CD14-positive monocyte (primary cell): ENCODE results near the gene NPAS3. TPM values are rescaled to one million over a fixed set of nuclear protein-coding genes. Genes with fewer than 3 reads are reported as not detected.

ENCODE experiments used
- DNase-seq, 3 donors: peaks; one replicate each; pipeline ENCODE4 v3.0.0-alpha.2; 2011 to 2022
- H2AFZ ChIP-seq: 2 replicates; pipeline ENCODE4 v1.6.0; 2012; ENCODE audit warnings: mild to moderate bottlenecking, low read depth, low read length, inconsistent platforms; ENCODE audit not compliant: insufficient read depth, poor library complexity, severe bottlenecking
- H3K27ac ChIP-seq, 2 donors: 1 replicate in 1 of 2; 2 replicates in 1 of 2; pipeline ENCODE4 v1.5.1; 2012 to 2013; ENCODE audit warnings: low read length in 2 of 2, control low read depth in 1 of 2, inconsistent platforms in 1 of 2, low read depth in 1 of 2, mild to moderate bottlenecking in 1 of 2
- H3K27me3 ChIP-seq, 2 donors: one replicate each; pipeline versions ENCODE4 v1.6.0 to v1.6.1; 2011 to 2013; ENCODE audit warnings: low read length in 2 of 2; ENCODE audit not compliant: control insufficient read depth in 2 of 2, insufficient read depth in 2 of 2
- H3K36me3 ChIP-seq, 2 donors: replicated peaks in 1 of 2; 1 replicate in 1 of 2; 2 replicates in 1 of 2; pipeline versions ENCODE4 v1.5.1 to v1.6.1; 2012 to 2013; ENCODE audit warnings: low read length in 2 of 2, control low read depth in 1 of 2, inconsistent platforms in 1 of 2, mild to moderate bottlenecking in 1 of 2; ENCODE audit not compliant: insufficient read depth in 2 of 2, control insufficient read depth in 1 of 2
- H3K4me1 ChIP-seq, 2 donors: 1 replicate in 1 of 2; 2 replicates in 1 of 2; pipeline versions ENCODE4 v1.5.1 to v1.6.1; 2012 to 2013; ENCODE audit warnings: low read length in 2 of 2, control low read depth in 1 of 2, inconsistent platforms in 1 of 2, mild to moderate bottlenecking in 1 of 2, moderate library complexity in 1 of 2; ENCODE audit not compliant: insufficient read depth in 2 of 2, control insufficient read depth in 1 of 2
- H3K4me2 ChIP-seq: replicated peaks from 2 replicates; pipeline ENCODE3; 2012; ENCODE audit warnings: low read length, moderate library complexity, mild to moderate bottlenecking; ENCODE audit not compliant: poor library complexity, severe bottlenecking; ENCODE audit errors: extremely low read depth
- H3K4me3 ChIP-seq, 3 experiments: fragments of 200-600 bp in 1 of 3; sonication (generic) in 1 of 3; replicated peaks in 1 of 3; 1 replicate in 2 of 3; 2 replicates in 1 of 3; pipeline ENCODE4 v1.5.1; 2011 to 2013; ENCODE audit warnings: low read length in 3 of 3, mild to moderate bottlenecking in 3 of 3, control low read depth in 2 of 3, low read depth in 2 of 3, inconsistent platforms in 1 of 3, moderate library complexity in 1 of 3
- H3K79me2 ChIP-seq: 2 replicates; pipeline ENCODE4 v1.6.0; 2012; ENCODE audit warnings: mild to moderate bottlenecking, control low read depth, inconsistent platforms, low read length, moderate library complexity; ENCODE audit not compliant: insufficient read depth
- H3K9ac ChIP-seq: 2 replicates; pipeline ENCODE4 v1.6.0; 2017; ENCODE audit warnings: low read length, mild to moderate bottlenecking; ENCODE audit not compliant: insufficient read depth, poor library complexity, severe bottlenecking
- H3K9me3 ChIP-seq, 2 donors: replicated peaks in 1 of 2; 1 replicate in 1 of 2; 2 replicates in 1 of 2; pipeline versions ENCODE4 v1.5.1 to v1.6.1; 2012 to 2013; ENCODE audit warnings: low read length in 2 of 2, control low read depth in 1 of 2; ENCODE audit not compliant: control insufficient read depth in 1 of 2, insufficient read depth in 1 of 2
- H4K20me1 ChIP-seq: 2 replicates; pipeline ENCODE4 v1.6.0; 2012; ENCODE audit warnings: mild to moderate bottlenecking, low read length, control low read depth, moderate library complexity; ENCODE audit not compliant: insufficient read depth
- H3K27ac Mint-ChIP-seq, 7 donors: one replicate each; pipeline ENCODE4 v1.8.0; 2020; ENCODE audit warnings: mild to moderate bottlenecking in 7 of 7, mixed read lengths in 7 of 7, moderate library complexity in 6 of 7, inconsistent platforms in 2 of 7
- H3K27me3 Mint-ChIP-seq, 3 donors: one replicate each; pipeline ENCODE4 v1.8.0; 2021 to 2022; ENCODE audit warnings: low read depth in 3 of 3, mild to moderate bottlenecking in 3 of 3, mixed read lengths in 3 of 3, moderate library complexity in 3 of 3, inconsistent platforms in 1 of 3
- H3K36me3 Mint-ChIP-seq, 2 donors: one replicate each; pipeline ENCODE4 v1.8.0; 2020; ENCODE audit warnings: mixed read lengths in 2 of 2, inconsistent platforms in 1 of 2, mild to moderate bottlenecking in 1 of 2
- H3K4me1 Mint-ChIP-seq: one replicate; pipeline ENCODE4 v1.8.0; 2020; ENCODE audit warnings: mild to moderate bottlenecking, mixed read lengths
- H3K4me3 Mint-ChIP-seq, 2 donors: one replicate each; pipeline ENCODE4 v1.8.0; 2020; ENCODE audit warnings: mild to moderate bottlenecking in 2 of 2, mixed read lengths in 2 of 2, moderate library complexity in 1 of 2
- H3K9me3 Mint-ChIP-seq, 7 donors: one replicate each; pipeline ENCODE4 v1.8.0; 2020 to 2022; ENCODE audit warnings: mixed read lengths in 7 of 7, mild to moderate bottlenecking in 6 of 7, moderate library complexity in 6 of 7, inconsistent platforms in 2 of 7
- CTCF ChIP-seq: fragments of 200-600 bp; IDR thresholded peaks from one replicate; pipeline ENCODE4 v1.8.0; 2022; ENCODE audit warnings: antibody characterized with exemption, mild to moderate bottlenecking
- WGBS: methylation state at CpG from one replicate; pipeline ENCODE4 v1.1.5; 2013; ENCODE audit warnings: missing lambda C conversion rate; ENCODE audit not compliant: insufficient coverage; 5-methylcytosine and 5-hydroxymethylcytosine counted together
- intact Hi-C, 2 donors: fragments of 100-400 bp; cut with micrococcal nuclease; formaldehyde crosslinking; loops; one replicate each; pipeline versions ENCODE4 v1.15.0 to v1.15.1; 2023
- polyA plus RNA-seq, 3 donors: library from polyadenylated mRNA; depleted of rRNA in 1 of 3; unstranded in 2 of 3; stranded (reverse) in 1 of 3; fragments of 300-500 nt in 2 of 3; fragments of >200 nt in 1 of 3; fragmentation: Illumina TruSeq in 2 of 3; gene quantifications; 1 replicate in 2 of 3; 2 replicates in 1 of 3; pipeline ENCODE4 v1.2.3, GENCODE V29; 2012 to 2021

NPAS3 gene
- polyA plus RNA-seq, 3 donors, result not detected

GRCh38 chr14:33740531-33740930 is 801.9 kb downstream of the NPAS3 start:
- no peak overlapping the region for H3K4me3 Mint-ChIP-seq
- intact Hi-C loops, result no loop called here
- H3K4me1 Mint-ChIP-seq, result no peaks in the 10 kb centered on the region
- H3K27ac Mint-ChIP-seq, result no peak overlapping the region
- H2AFZ ChIP-seq, result no peak overlapping the region
- H3K27me3 ChIP-seq, result no peaks in the 10 kb centered on the region
- H3K36me3 ChIP-seq, result no peaks in the 10 kb centered on the region
- no peak overlapping the region for H3K4me3 ChIP-seq
- H3K4me2 ChIP-seq, result no peak overlapping the region
- no peaks in the 10 kb centered on the region for H3K36me3 Mint-ChIP-seq
- peaks cover 0 to 11% (median 0%) of the 10 kb centered on the region in 7 donors for H3K9me3 Mint-ChIP-seq
- H3K9ac ChIP-seq, result no peak overlapping the region
- H3K4me1 ChIP-seq, result no peaks in the 10 kb centered on the region
- 100% methylated on average over 2 of the region's 5 CpGs for WGBS
- no peaks in the 10 kb centered on the region for H3K27me3 Mint-ChIP-seq
- no peaks in the 10 kb centered on the region for H3K9me3 ChIP-seq
- TF ChIP-seq CTCF, result no peak
- H3K79me2 ChIP-seq, result no peaks in the 10 kb centered on the region
- no peak for DNase-seq
- H4K20me1 ChIP-seq, result no peaks in the 10 kb centered on the region
- no peak overlapping the region for H3K27ac ChIP-seq

- no peak overlapping the region for H3K4me2 ChIP-seq
- H3K36me3 ChIP-seq, result no peaks in the 10 kb centered on the region
- Mint-ChIP-seq H3K4me1 (no peaks in the 10 kb centered on the region), H3K27ac (no peak overlapping the region), H3K4me3 (no peak overlapping the region), H3K27me3 (no peaks in the 10 kb centered on the region), H3K9me3 (peaks cover 0 to 17% (median 1%) of the 10 kb centered on the region in 7 donors), H3K36me3 (no peaks in the 10 kb centered on the region)
- TF ChIP-seq CTCF, result no peak
- WGBS, result 80% methylated on average over 1 of the region's 4 CpGs
- H3K27ac ChIP-seq, result no peak overlapping the region
- no peak for DNase-seq
- no peak overlapping the region for H3K4me3 ChIP-seq
- no peak overlapping the region for H3K9ac ChIP-seq
- no peaks in the 10 kb centered on the region for H3K9me3 ChIP-seq
- no peaks in the 10 kb centered on the region for H4K20me1 ChIP-seq
- H3K27me3 ChIP-seq, result no peaks in the 10 kb centered on the region
- intact Hi-C loops, result no loop called here
- H3K4me1 ChIP-seq, result no peaks in the 10 kb centered on the region
- no peak overlapping the region for H2AFZ ChIP-seq
- no peaks in the 10 kb centered on the region for H3K79me2 ChIP-seq
Observed at GRCh38 chr14:33742166-33742565, 803.5 kb downstream of the NPAS3 start.
